GM19463 (cell line): ENCODE measurements around the gene RP9.

Source experiments
- ATAC-seq: cut with Tn5 transposase; IDR thresholded peaks from one replicate; pipeline ENCODE4 v1.9.1; 2021; ENCODE audit warnings: mild to moderate bottlenecking, moderate library complexity; ENCODE audit not compliant: unreplicated experiment

Gene RP9

GRCh38 chr7:33109005-33109757, at the start of gene RP9:
Gene RP9 (minus strand): TSS chr7:33109404. CDS start chr7:33109372, 32 bp downstream.
- peak; percentile 84 for ATAC-seq

- no peak for ATAC-seq
Observed at GRCh38 chr7:33157781-33158180, 48.6 kb upstream of the RP9 start.

GRCh38 chr7:33157311-33157710, 48.1 kb upstream of the RP9 start:
- ATAC-seq: no peak

GRCh38 chr7:33156441-33156840, 47.2 kb upstream of the RP9 start:
- no peak for ATAC-seq

GRCh38 chr7:33155811-33156210, 46.6 kb upstream of the RP9 start:
- ATAC-seq: no peak

- no peak for ATAC-seq
Observed at GRCh38 chr7:33152087-33152486, 42.9 kb upstream of the RP9 start.

- ATAC-seq: no peak
Observed at GRCh38 chr7:33145156-33145555, 36.0 kb upstream of the RP9 start.

GRCh38 chr7:33143996-33144718, 35.0 kb upstream of the RP9 start:
- ATAC-seq: no peak

GRCh38 chr7:33142585-33142984, 33.4 kb upstream of the RP9 start:
- ATAC-seq: no peak

- ATAC-seq: no peak
Observed at GRCh38 chr7:33137103-33137502, 27.9 kb upstream of the RP9 start.

GRCh38 chr7:33130184-33130583, 21.0 kb upstream of the RP9 start:
- ATAC-seq: no peak

GRCh38 chr7:33129806-33130153, 20.6 kb upstream of the RP9 start:
- ATAC-seq: no peak

GRCh38 chr7:33128990-33129805, 20.0 kb upstream of the RP9 start, which contains the start of gene BBS9:
Gene BBS9 (plus strand): TSS chr7:33129564. CDS start chr7:33146253, 16,689 bp downstream.
- peak; percentile 99 for ATAC-seq

GRCh38 chr7:33128631-33128989, 19.4 kb upstream of the RP9 start:
- ATAC-seq: no peak

GRCh38 chr7:33127085-33127484, 17.9 kb upstream of the RP9 start:
- no peak for ATAC-seq

- no peak for ATAC-seq
Observed at GRCh38 chr7:33118383-33118782, 9.2 kb upstream of the RP9 start.

GRCh38 chr7:33114976-33115375, 5.8 kb upstream of the RP9 start:
- ATAC-seq: no peak

- ATAC-seq: no peak
Observed at GRCh38 chr7:33111614-33112013, 2.4 kb upstream of the RP9 start.

GRCh38 chr7:33109758-33110238, 594 bp upstream of the RP9 start:
- no peak for ATAC-seq

- no peak for ATAC-seq
Observed at GRCh38 chr7:33108554-33109004, 625 bp downstream of the RP9 start.
